CD4-positive, alpha-beta T cell treated with Interleukin-15 for 1 hour (primary cell): ENCODE results near the gene CCDC102A.
A peak's percentile ranks its signal among the peaks of the same experiment; 100 is the strongest.

Experiments
- DNase-seq: peaks from one replicate; pipeline ENCODE4 v3.0.0-alpha.2; 2020

The CCDC102A gene

GRCh38 chr16:57535680-57536305 lies 578 bp downstream of the CCDC102A start:
- DNase-seq, result peak; percentile 96

GRCh38 chr16:57534881-57535658 lies 1.3 kb downstream of the CCDC102A start:
- DNase-seq, result peak; percentile 16

DNA sequence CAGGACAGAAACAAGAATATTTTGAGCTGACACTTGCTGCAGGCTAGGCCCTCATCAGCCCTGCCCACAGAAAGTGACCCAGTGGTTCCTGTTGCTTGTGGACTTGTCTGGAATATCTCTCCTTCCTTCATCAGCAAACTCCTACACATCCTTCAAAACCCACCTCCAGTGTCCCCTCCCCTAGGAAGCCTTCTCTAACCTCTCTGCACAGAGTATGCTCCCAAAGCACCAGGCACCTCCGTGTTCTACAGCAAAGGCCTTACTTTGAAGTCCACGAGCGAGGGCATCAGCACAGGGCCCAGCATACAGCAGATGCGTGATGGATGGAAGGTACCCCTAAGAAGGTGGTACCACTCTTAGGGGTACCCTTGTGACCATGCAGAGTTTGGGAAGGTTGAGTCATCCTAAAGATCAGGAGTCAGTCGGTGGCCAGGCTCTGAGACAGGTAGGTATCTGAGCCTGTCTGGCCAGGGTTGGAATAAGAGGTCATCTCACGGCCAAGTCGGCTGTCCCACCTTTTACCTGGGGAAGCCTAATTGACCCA lies 2.0 kb downstream of the CCDC102A start:
- peak; percentile 14 for DNase-seq

- DNase-seq, result peak; percentile 16
Observed at GRCh38 chr16:57533431-57534336, 2.7 kb downstream of the CCDC102A start.

DNA sequence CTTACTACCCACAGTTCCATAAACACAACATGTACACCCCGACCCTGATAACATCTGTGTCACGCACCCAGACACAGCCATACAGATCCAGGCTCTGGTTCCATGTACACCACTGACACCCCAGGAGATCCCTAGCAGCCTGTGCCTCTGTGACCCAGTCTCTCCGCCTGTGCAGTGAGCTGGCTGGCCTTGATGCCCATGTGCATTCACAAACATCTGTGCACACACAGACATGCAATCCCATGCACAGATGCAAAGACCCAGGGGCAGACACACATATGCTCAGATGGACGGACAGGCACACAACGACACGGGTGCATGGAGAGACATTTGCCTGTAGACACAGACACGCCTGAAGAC lies 4.1 kb downstream of the CCDC102A start:
- DNase-seq, result peak; percentile 16

DNA sequence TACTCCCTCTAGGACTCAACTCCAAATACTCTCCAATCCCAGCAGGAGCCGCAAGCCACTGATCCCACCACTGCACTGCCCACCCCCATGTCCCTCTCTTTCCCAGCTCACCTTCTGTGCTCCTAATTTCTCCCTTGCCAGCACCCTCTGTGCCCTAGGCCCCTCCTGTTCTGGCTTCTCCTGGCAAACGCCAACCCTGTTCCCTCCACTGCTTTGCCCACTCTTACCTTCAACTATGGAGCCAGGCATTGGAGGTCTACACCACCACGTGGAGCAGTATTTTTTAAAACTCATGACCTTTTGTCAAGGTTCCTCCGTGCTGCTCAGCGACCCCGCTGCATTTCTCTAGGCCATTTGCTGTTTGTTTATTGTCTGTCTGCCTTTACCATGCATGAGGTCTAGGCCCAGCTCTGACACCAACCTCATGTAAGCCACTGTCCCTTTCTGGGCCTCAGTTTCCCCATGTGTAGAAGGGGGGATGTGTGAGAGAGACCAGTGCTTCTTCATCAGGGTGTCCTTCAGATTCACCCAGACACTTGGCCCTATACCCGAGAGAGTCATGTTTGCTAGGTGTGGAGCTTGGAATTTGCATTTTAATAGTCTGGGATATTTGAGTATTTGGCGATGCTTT lies 4.6 kb downstream of the CCDC102A start:
- peak; percentile 15 for DNase-seq

- DNase-seq, result peak; percentile 13
Observed at GRCh38 chr16:57531253-57531575, 5.2 kb downstream of the CCDC102A start.

GRCh38 chr16:57530522-57531252 lies 5.7 kb downstream of the CCDC102A start:
- peak; percentile 16 for DNase-seq

DNA sequence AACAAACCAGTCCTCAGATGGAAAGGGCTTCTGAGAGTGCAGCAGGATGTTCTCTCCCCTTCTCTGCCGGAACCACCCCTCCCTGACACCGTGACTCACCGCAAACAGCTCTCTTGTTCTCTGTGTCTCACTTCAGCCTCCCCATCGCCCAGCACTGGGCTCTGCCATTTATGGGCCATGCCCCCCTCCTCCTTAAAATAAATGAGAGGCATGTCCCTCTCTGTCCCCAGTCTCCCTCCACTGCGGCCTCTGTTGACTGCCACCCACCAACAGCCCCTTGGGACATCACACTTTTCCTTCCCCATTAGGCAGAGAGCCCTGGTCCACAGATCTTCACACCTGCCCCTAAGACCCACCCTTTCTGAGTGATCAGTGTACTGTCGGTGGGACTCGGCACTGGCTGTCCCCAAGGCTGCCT lies 6.3 kb downstream of the CCDC102A start:
- peak; percentile 75 for DNase-seq

DNA sequence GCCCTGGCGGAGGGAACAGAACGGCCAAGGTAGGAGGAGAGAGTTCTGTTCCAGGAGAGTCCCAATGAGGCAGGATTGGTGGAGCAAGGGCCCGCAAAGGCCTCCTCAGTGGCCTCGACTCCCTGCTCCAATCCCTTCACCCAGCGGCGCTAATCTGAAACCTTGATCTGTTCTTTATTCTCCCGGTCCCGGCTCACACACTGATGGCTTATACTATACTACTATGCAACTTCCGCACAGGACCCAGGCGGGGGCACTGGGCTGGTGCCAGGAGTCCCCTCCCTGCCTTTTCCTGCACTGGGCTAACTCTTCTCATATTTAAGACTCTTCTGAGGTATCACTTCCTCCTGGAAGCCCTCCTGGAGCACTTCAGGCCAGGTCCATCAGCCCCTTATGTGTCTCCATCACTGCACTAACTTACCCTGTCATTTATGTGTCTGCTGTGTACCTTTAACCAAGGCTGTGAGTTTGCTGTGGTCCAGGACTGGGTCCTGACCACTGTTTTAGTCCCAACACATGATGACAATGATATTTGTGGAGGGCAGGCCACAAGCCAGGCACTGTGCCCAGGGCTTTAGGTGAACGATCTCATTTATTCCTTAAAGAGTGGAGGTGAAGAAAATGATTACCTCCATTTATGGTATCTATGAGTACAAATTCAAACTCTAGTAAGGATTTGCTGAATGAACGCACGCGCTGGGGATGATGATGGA lies 6.8 kb downstream of the CCDC102A start:
- DNase-seq, result peak; percentile 14

GRCh38 chr16:57528499-57529390 lies 7.6 kb downstream of the CCDC102A start:
- peak; percentile 12 for DNase-seq

DNA sequence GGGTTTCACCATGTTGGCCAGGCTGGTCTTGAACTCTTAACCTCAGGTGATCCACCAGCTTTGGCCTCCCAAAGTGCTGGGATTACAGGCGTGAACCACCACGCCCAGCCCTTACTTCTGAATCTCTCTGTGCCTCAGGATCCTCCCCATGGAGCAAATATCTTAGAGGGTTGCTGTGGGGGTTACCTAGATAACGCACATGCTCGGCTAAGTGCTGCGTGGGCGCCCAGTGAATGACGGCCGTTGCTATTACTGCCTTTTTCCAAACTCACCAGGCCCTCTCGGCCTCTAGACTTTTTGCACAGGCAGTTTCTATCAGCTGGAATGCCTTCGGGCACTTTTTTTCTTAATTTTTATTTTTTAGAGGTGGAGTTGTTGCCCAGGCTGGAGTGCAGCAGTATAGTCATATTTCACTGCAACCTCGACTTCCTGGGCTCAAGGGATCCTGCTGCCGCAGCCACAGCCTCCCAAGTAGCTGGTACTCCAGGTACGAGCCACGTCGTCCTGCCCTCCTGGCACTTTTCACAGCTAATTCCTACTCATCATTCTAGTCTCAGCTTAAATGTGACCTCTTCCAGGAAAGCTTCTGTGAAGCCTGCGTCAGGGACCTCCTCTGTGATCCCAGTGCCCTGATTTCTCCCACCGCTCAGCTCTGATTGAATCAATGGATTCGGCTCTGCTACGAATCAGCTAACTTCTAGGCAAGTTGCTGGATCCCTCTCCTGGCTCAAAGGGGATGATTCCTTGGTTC lies 8.6 kb downstream of the CCDC102A start:
- no peak for DNase-seq

- DNase-seq, result no peak
Observed at GRCh38 chr16:57527027-57527426, 9.3 kb downstream of the CCDC102A start.

DNA sequence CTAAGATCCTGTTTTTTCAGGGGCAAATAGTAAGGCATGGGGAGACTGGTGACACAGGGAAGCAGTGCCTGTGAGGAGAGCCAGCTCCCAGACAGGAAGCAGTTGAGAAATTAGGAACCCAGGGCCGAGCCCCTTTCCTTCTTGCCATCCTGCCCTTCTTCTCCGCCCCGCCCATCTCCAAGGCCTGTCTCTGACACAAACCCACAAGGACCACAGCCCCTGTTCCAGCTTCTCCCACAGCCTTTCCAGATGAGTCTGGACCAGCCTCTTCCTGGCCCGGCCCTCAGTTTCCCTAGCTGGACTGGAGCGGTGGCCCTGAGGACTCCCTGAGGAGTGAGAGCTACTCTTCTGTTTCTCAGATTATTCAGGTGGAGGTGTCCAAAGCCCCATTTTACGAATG lies 9.9 kb downstream of the CCDC102A start:
- no peak for DNase-seq

DNA sequence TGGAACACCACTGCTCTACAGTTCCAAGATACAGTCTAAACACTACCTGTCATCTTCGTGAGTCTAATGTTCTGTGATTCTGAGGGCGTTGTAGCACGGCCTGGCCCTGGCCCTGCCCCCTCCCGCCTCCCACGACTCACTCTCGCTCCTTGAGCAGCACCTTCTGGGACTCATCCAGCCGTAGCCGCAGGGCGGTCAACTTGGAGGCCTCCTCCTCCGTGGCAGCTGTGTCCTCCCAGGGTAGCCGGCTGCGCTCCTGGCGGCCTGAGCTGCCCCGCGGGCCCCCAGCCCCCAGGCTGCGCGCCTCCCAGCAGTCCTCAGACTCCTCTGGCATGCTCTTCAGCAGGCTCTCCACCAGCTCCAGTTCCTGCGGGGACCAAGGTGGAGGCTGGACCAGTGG lies 10.6 kb downstream of the CCDC102A start:
- DNase-seq, result no peak

DNA sequence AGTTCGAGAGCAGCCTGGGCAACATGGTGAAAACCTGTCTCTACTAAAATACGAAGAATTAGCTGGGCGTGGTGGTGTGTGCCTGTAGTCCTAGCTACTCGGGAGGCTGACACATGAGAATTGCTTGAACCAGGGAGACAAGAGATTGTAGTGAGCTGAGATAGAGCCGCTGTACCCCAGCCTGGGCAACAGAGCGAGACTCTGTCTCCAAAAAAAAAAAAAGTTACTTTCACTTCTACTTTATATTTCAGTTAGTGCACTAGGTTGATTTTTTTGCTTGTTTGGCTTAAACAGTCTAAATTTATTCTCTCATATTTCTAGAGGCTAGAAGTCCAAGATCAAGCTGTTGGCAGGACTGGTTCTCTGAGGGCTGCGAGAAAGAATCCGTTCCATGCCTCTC lies 13.4 kb downstream of the CCDC102A start:
- DNase-seq, result no peak

DNA sequence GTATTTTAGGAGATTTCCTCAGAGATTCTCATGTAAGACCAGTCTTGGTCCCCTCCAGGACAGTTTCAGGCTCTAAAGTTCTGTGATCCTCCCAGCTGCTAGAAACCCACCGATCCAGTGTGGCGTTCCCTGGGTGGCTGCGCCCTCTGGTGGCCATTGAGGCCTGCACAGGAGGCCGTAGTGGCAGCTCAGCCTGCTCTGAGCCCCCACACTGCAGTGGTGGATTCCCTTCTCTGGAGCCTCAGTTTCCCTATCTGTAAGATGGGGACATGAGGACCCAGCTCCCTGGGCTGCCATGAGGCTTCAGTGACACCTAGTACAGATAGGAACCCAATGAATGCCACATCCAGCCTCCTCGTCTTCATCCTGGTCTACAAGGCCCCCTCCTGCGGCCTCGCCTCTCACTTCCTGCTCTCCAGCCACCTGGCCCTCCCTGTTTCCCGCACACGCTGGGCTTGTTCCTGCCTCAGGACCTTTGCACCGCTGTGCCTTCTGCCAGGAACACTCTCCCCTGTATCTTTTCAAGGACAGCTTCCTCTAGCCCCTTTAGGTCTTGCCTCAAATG lies 16.5 kb downstream of the CCDC102A start:
- DNase-seq, result peak; percentile 76

- DNase-seq, result no peak
Observed at GRCh38 chr16:57518922-57519321, 17.4 kb downstream of the CCDC102A start.

DNA sequence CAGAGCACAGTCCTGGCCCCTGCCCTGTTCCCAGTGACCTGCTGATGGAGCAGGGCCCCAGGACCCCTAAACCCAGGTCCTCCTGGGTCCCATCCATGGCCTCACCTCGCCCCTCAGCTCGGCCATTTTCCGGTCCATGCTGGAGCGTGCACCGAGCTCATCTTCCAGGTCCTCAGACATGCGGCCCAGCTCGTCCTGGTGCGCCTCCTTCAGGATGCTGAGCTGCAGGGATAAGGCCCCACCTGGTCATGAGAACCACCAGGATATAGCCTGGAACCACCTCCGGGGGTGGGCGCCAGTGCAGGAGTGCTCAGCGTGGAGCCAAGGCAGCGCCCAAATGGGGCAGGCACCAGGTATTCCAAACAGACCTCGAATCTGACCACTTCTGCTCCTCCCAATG lies 17.9 kb downstream of the CCDC102A start:
- no peak for DNase-seq
